Vagina (tissue), 2 donors: ENCODE results near the gene IHH. TPM values are rescaled to one million over a fixed set of nuclear protein-coding genes. Genes with fewer than 3 reads are reported as not detected.

Source experiments
- DNase-seq, 2 donors: peaks; one replicate each; pipeline ENCODE4 v3.0.0-alpha.2; 2017; ENCODE audit errors: extremely low spot score in 2 of 2
- H3K27ac ChIP-seq: fragments of 200-600 bp; sonication (generic); one replicate; pipeline ENCODE4 v1.5.1; 2019
- H3K27me3 ChIP-seq: fragments of 200-600 bp; sonication (generic); one replicate; pipeline ENCODE4 v1.5.1; 2019
- H3K36me3 ChIP-seq, 2 donors: fragments of 200-600 bp; sonication (generic); one replicate each; pipeline ENCODE4 v1.5.1; 2017 to 2019
- H3K4me1 ChIP-seq: fragments of 200-600 bp; sonication (generic); one replicate; pipeline ENCODE4 v1.5.1; 2019
- H3K4me3 ChIP-seq, 2 donors: fragments of 200-600 bp; sonication (generic); 1 replicate in 1 of 2; 2 replicates in 1 of 2; pipeline ENCODE4 v1.5.1; 2016 to 2019
- H3K9me3 ChIP-seq: fragments of 200-600 bp; sonication (generic); one replicate; pipeline ENCODE4 v1.5.1; 2019
- POLR2A ChIP-seq, 2 donors: fragments of 450-650 bp; IDR thresholded peaks; one replicate each; pipeline ENCODE4 v1.6.1; 2017; ENCODE audit warnings: antibody characterized with exemption in 2 of 2, mild to moderate bottlenecking in 2 of 2, moderate library complexity in 2 of 2
- POLR2AphosphoS5 ChIP-seq, 2 donors: sonication (generic); formaldehyde crosslinking; IDR thresholded peaks; one replicate each; pipeline ENCODE4 v1.9.0; 2017; ENCODE audit warnings: antibody characterized with exemption in 2 of 2, mild to moderate bottlenecking in 2 of 2, low read depth in 1 of 2; ENCODE audit not compliant: insufficient read depth in 1 of 2
- intact Hi-C: fragments of 100-400 bp; cut with DNase I; formaldehyde crosslinking; loops from one replicate; pipeline ENCODE4 v1.15.1; 2023
- total RNA-seq: library from RNA; depleted of rRNA; stranded (reverse); fragments of >200 nt; gene quantifications from one replicate; pipeline ENCODE4 v1.2.3, GENCODE V29; 2016
- TF ChIP-seq, protein P1 (sequence below), 3 experiments: fragments of 450-650 bp in 2 of 3; fragments of 200-600 bp in 1 of 3; sonication (generic) in 1 of 3; IDR thresholded peaks; one replicate each; pipeline ENCODE4 v1.5.1; 2017 to 2019; ENCODE audit warnings: antibody characterized with exemption in 3 of 3, mild to moderate bottlenecking in 2 of 3, moderate library complexity in 2 of 3

The IHH gene
- total RNA-seq, 1 donor from 2014 or later: not detected

DNA sequence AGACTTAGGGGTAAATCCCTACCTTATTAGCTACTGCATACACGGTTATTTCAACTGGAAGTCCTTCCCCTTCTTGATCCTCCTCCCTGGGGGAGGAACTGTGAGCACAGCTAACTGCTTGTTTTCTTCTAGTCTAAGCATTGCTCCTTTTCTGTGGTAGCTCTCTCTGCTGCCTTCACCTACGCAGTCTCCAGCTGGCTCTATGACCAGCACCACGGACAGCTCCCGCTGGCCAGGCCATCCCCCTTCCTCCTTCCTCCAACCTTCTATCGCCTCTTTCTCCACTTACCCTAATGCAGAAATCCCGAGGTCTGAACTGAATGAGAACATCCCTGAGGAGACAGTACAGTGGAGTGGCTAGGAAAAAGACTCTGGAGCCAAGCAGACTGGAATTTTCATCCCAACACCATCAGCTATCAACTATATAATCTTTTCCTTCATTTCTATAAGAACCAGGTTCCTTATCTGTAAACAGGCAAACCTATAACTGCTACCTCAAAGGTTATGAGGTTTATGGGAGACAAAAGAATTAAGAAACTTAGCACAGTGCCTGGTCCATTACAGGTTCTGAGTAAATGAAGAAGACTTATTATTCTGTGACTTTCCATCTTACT, 14.7 kb downstream of the IHH start:
- TF ChIP-seq POLR2AphosphoS5 (IDR thresholded peaks at IDR 0.05; ENCODE audit: insufficient read depth in 1 of 2, low read depth in 1 of 2) (no peak), POLR2A (IDR thresholded peaks at IDR 0.05) (no peak)
- TF ChIP-seq, protein P1, sequence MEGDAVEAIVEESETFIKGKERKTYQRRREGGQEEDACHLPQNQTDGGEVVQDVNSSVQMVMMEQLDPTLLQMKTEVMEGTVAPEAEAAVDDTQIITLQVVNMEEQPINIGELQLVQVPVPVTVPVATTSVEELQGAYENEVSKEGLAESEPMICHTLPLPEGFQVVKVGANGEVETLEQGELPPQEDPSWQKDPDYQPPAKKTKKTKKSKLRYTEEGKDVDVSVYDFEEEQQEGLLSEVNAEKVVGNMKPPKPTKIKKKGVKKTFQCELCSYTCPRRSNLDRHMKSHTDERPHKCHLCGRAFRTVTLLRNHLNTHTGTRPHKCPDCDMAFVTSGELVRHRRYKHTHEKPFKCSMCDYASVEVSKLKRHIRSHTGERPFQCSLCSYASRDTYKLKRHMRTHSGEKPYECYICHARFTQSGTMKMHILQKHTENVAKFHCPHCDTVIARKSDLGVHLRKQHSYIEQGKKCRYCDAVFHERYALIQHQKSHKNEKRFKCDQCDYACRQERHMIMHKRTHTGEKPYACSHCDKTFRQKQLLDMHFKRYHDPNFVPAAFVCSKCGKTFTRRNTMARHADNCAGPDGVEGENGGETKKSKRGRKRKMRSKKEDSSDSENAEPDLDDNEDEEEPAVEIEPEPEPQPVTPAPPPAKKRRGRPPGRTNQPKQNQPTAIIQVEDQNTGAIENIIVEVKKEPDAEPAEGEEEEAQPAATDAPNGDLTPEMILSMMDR (IDR thresholded peaks at IDR 0.05): no peak
- no peak overlapping the region for H3K27ac ChIP-seq
- DNase-seq: no peak
- no peaks in the 10 kb centered on the region for H3K4me1 ChIP-seq
- intact Hi-C loops: no loop called here
- H3K36me3 ChIP-seq: no peaks in the 10 kb centered on the region
- no peaks in the 10 kb centered on the region for H3K9me3 ChIP-seq
- H3K27me3 ChIP-seq: no peaks in the 10 kb centered on the region
- H3K4me3 ChIP-seq: no peak overlapping the region

DNA sequence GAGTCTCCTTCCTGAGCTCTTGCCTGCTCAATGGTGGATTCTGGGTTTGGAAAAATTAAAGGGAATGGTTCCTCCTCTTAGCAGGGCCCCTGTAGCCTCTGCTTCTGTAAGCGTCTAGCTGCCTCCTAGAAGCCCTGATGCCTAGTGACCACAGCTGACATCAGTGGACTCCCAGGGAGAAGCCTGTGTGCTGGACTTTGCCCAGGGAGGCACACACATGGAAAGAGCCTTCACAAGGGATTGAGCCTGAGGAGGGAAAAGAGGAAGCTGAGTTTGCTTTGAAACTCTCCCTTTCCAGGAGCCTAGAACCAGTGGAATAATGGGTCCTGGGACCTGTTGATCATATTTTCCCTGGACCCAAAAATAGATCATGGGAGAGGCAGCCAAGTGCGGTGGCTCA, 18.0 kb downstream of the IHH start:
- H3K27me3 ChIP-seq: no peaks in the 10 kb centered on the region

DNA sequence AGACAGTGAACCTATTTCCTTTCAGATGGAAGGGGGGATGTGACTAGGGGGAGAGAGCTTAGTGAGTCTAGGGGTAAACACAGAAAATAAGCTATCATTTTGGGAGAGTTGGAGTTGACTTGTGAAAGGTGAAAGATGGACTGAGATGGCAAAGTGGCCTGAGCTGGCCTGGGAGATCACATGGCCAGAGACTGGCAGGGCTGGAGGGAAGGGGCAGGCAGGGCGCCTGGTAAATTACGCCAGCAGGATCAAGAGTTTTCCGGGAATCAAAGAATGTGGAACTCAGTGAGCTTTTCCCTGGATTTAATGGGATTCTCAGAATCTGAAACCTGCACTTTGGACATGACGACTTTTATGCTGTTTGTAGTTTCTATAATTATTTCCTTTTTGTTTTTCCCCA, 18.6 kb downstream of the IHH start:
- TF ChIP-seq, protein P1 (IDR thresholded peaks at IDR 0.05): no peak
- no peak for TF ChIP-seq POLR2A (IDR thresholded peaks at IDR 0.05)
- TF ChIP-seq POLR2AphosphoS5 (IDR thresholded peaks at IDR 0.05; ENCODE audit: insufficient read depth in 1 of 2, low read depth in 1 of 2): no peak
- no peak for DNase-seq
- no peaks in the 10 kb centered on the region for H3K27me3 ChIP-seq
- no peaks in the 10 kb centered on the region for H3K36me3 ChIP-seq
- H3K9me3 ChIP-seq: no peaks in the 10 kb centered on the region
- intact Hi-C loops: no loop called here
- no peak overlapping the region for H3K27ac ChIP-seq
- no peak overlapping the region for H3K4me3 ChIP-seq
- no peaks in the 10 kb centered on the region for H3K4me1 ChIP-seq

More for the DNA sequence above, 18.0 kb downstream of the IHH start:
- Histone ChIP-seq H3K9me3 (no peaks in the 10 kb centered on the region), H3K4me1 (no peaks in the 10 kb centered on the region), H3K36me3 (no peaks in the 10 kb centered on the region), H3K4me3 (no peak overlapping the region), H3K27ac (no peak overlapping the region)
- TF ChIP-seq, protein P1 (IDR thresholded peaks at IDR 0.05): no peak
- no peak for TF ChIP-seq POLR2A (IDR thresholded peaks at IDR 0.05)
- DNase-seq: no peak
- intact Hi-C loops: no loop called here

DNA sequence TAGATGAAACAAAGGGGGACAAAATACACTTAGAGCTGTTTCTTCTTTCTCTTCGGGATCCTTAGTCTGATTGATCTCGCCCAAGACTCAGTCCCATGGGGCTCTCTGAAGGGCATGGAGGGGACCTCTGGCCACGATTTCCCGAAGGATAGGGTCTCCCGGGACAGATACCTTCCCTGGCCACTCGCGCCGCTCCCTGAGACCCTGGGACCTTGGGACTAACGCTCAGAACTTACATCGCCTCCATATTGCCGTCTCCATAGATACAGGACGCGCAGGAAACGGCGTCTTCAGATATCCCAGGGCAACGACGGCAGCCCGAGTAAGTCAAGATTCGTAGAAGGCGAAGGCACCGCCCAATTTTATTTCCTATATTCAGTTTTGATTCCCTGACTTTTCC, 19.5 kb downstream of the IHH start, which contains the start of gene CFAP65:
Gene CFAP65, minus strand, starts transcription at position 265 of the 400 bp plus-strand sequence. CDS start 2,468 bp downstream, outside the sequence.
- no peaks in the 10 kb centered on the region for H3K4me1 ChIP-seq
- DNase-seq: no peak
- H3K4me3 ChIP-seq: no peak within 1 kb of the TSS
- no peaks in the 10 kb centered on the region for H3K9me3 ChIP-seq
- H3K36me3 ChIP-seq: no peaks in the 10 kb centered on the region
- TF ChIP-seq POLR2A (IDR thresholded peaks at IDR 0.05) (no peak), POLR2AphosphoS5 (IDR thresholded peaks at IDR 0.05; ENCODE audit: insufficient read depth in 1 of 2, low read depth in 1 of 2) (no peak)
- TF ChIP-seq, protein P1 (IDR thresholded peaks at IDR 0.05): no peak
- H3K27ac ChIP-seq: no peak within 1 kb of the TSS
- H3K27me3 ChIP-seq: no peaks in the 10 kb centered on the region
- intact Hi-C loops: no loop called here

GRCh38 chr2:219038600-219038999, 22.1 kb downstream of the IHH start:
- no peak for DNase-seq
- Histone ChIP-seq H3K4me1 (no peaks in the 10 kb centered on the region), H3K27me3 (no peaks in the 10 kb centered on the region), H3K9me3 (no peaks in the 10 kb centered on the region), H3K27ac (no peak overlapping the region), H3K36me3 (no peaks in the 10 kb centered on the region), H3K4me3 (no peak overlapping the region)
- intact Hi-C loops: no loop called here
- TF ChIP-seq, protein P1 (IDR thresholded peaks at IDR 0.05): no peak
- TF ChIP-seq POLR2A (IDR thresholded peaks at IDR 0.05) (no peak), POLR2AphosphoS5 (IDR thresholded peaks at IDR 0.05; ENCODE audit: insufficient read depth in 1 of 2, low read depth in 1 of 2) (no peak)
